ENCODE data around the gene SEZ6. TPM values are rescaled to one million over a fixed set of nuclear protein-coding genes. Genes with fewer than 3 reads are reported as not detected.

The SEZ6 gene
- not detected in 2 replicates for total RNA-seq (2012; rRNA removed)
- polyA plus RNA-seq (2012; rRNA removed): not detected in 2 replicates
- not detected in 2 replicates for polyA plus RNA-seq (2012; cell fraction: cytosol; rRNA removed)
- not detected in 2 replicates for polyA plus RNA-seq (2012; cell fraction: nucleus; rRNA removed; ENCODE audit: low replicate concordance)
- percentile 2 among the genes with signal in this experiment for Bru-seq, nascent RNA
- percentile 3 among the genes with signal in this experiment for BruChase-seq, experiment 1, labeled RNA remaining after a 6-hour chase
- BruChase-seq, experiment 2, labeled RNA remaining after a 2-hour chase: percentile 4 among the genes with signal in this experiment
- long read RNA-seq: 0 reads

GRCh38 chr17:29005936-29006511, at the start of gene SEZ6:
Gene SEZ6, minus strand, starts transcription at chr17:29006033. Its CDS starts 164 bp downstream, at chr17:29005869.
- Histone ChIP-seq H4K8ac (ENCODE audit: low read depth in 2 of 2, low read length in 2 of 2) (no peak within 1 kb of the TSS), H3K79me1 (ENCODE audit: low read depth in 1 of 2, low read length in 2 of 2) (no peaks in the 10 kb centered on the region), H2BK5ac (ENCODE audit: low read depth, low read length, poor library complexity, severe bottlenecking) (no peak within 1 kb of the TSS), H2AFZ (replicated peaks; ENCODE audit: low read length, poor library complexity) (peak within 1 kb of the TSS; percentile 12), H2AK5ac (ENCODE audit: low read depth, low read length) (no peak within 1 kb of the TSS), H2BK120ac (ENCODE audit: low read depth, low read length) (no peak within 1 kb of the TSS), H4K5ac (ENCODE audit: low read depth, low read length) (no peak within 1 kb of the TSS), H4K20me1 (ENCODE audit: insufficient read depth, low read length) (peaks cover 3% of the 10 kb centered on the region; the same call in 1 of the 2 replicates), H2BK15ac (ENCODE audit: low read depth, low read length) (no peak within 1 kb of the TSS), H3K4ac (ENCODE audit: low read depth, low read length) (no peak within 1 kb of the TSS), H3K9me3 (ENCODE audit: control insufficient read depth, insufficient read depth, low read length) (peaks cover 1% of the 10 kb centered on the region; the same call in 1 of the 2 replicates), H3K18ac (ENCODE audit: low read depth, low read length) (no peak within 1 kb of the TSS), H2AK9ac (replicated peaks; ENCODE audit: low read depth, low read length, poor library complexity) (no peak within 1 kb of the TSS), H3K27ac (ENCODE audit: insufficient read depth, low read length) (no peak within 1 kb of the TSS), H3K56ac (ENCODE audit: extremely low read depth, insufficient read depth, low read length) (no peak within 1 kb of the TSS), H3K23ac (ENCODE audit: low read depth, low read length) (no peak within 1 kb of the TSS), H2BK20ac (ENCODE audit: low read depth, low read length) (no peak within 1 kb of the TSS), H3K4me2 (ENCODE audit: low read depth, low read length) (peak within 1 kb of the TSS; percentile 59; the same call in 1 of the 2 replicates), H3K4me1 (ENCODE audit: control insufficient read depth, insufficient read depth, low read length) (peaks cover 3% of the 10 kb centered on the region), H3K36me3 (ENCODE audit: control insufficient read depth, insufficient read depth, low read length) (no peaks in the 10 kb centered on the region), H3K14ac (replicated peaks; ENCODE audit: low read depth, low read length) (no peak within 1 kb of the TSS), H3K9me1 (ENCODE audit: insufficient read depth, low read length) (0 out of 2 replicates have a peak, but pooled peaks cover 3% of the 10 kb centered on the region), H3K4me3 (ENCODE audit: insufficient read depth, low read depth, low read length) (no peak within 1 kb of the TSS), H3K27me3 (ENCODE audit: control insufficient read depth, insufficient read depth, low read length) (peaks cover 82% of the 10 kb centered on the region), H3K9ac (ENCODE audit: low read depth, low read length) (no peak within 1 kb of the TSS), H4K91ac (ENCODE audit: insufficient read depth, low read depth, low read length) (no peak within 1 kb of the TSS)
- dilution Hi-C loops (cut with HindIII; ENCODE audit: low sequenced_read_pairs, unreplicated experiment): no loop called here
- in situ Hi-C loops (cut with MboI; ENCODE audit: low sequenced_read_pairs): no loop called here
- WGBS, 2 experiments (ENCODE audit: extremely low coverage in 2 of 2, insufficient read length in 1 of 2): 10% methylated on average over 10 of the region's 43 CpGs; no CpG with 5 or more reads in 1 of the 2 experiments
- TF ChIP-seq CHD1 (IDR thresholded peaks at IDR 0.05; ENCODE audit: low read depth, low read length) (no peak), RCOR1 (IDR thresholded peaks at IDR 0.05; ENCODE audit: insufficient replicate concordance, low read length) (peak; percentile 30), RFX5 (IDR thresholded peaks at IDR 0.05; ENCODE audit: low read depth, low read length) (no peak), MXI1 (IDR thresholded peaks at IDR 0.05; ENCODE audit: borderline replicate concordance, low read depth, low read length) (peak; percentile 67; the same call in 1 of the 2 replicates), ELK1 (IDR thresholded peaks at IDR 0.05; ENCODE audit: borderline replicate concordance, low read depth, low read length) (no peak), MAZ (IDR thresholded peaks at IDR 0.05; ENCODE audit: borderline replicate concordance, low read depth, low read length) (peak; percentile 98), SMC3 (IDR thresholded peaks at IDR 0.05; ENCODE audit: low read depth, low read length) (no peak), MAFK (IDR thresholded peaks at IDR 0.05; ENCODE audit: low read depth, low read length) (peak; percentile 25; the same call in 1 of the 2 replicates)
- ATAC-seq (ENCODE audit: low read depth): peak; percentile 99
- CTCF ChIA-PET: no interaction called here
- no TSS peak for BruUV-seq (replicated peaks)
- intact Hi-C loops (cut with micrococcal nuclease): loop anchor here (2.0 kb wide), 1 partner anchor 37 kb away; no protein-coding TSS in a partner anchor
- POLR2A ChIA-PET (ENCODE audit: unreplicated experiment): no interaction called here
- peak; percentile 48 for DNase-seq
